Middle frontal gyrus (tissue), 1 donor: ENCODE results near the gene DCAF5.
A peak's percentile ranks its signal among the peaks of the same experiment; 100 is the strongest.
"Not testable (repeated sequence)": the region's sequence is repeated elsewhere in the genome, so short reads cannot be mapped to it uniquely, and the experiment has no call there.

Source experiments
- DNase-seq: peaks from one replicate; pipeline ENCODE4 v3.0.0-alpha.2; 2015; ENCODE audit warnings: low spot score; ENCODE audit errors: extremely low spot score

DCAF5 gene

DNA sequence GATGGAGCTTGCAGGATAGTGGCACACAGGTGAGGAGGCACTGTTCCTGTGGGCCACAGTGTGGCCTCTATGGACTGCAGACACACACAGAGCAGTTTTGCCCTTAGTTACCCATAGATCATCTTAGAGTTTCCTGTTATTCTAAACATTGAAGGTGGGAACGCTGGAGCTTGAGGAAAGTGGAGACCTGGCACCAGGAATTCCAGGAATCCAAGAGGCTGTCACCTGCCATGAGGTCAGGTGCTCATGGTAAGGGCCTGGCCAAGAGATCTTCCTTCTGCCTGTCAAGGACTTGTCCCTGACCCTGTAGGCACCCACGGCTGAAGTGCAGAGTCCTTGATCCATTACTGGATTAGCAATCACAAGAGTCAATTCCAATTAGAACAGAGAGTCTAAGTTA lies 108.6 kb downstream of the DCAF5 start:
- no peak for DNase-seq

DNA sequence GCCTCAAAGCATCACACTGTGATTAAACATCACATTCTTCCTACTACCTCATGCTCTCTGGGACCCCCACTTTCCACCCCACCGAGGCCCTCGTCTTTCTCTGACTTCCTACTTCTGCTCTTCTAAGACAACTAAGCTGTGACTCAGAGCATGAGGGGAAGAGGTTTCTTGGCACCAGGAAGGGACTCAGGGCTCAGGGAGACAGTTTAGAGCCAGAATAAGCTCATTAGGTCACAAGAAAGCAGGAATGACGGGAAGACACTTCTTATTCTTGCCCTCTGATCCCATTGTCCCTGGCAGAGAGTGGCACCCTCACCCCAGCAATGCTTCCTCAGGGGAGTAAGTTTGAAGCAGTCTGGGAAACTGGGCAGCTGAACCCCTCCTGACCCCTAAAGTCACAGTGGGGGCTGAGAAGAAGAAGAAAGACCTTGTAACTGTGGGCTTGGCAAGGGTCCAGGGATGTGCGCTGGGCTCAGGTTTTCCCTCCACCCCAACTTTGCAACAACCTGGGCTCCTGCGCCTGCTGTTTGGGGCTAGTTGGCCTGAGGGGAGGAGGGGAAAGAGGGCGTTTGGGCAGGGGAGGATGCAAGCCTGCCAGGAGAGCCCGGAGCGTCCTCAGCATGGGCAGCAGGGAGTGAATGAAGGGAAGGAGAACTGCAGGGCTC lies 109.2 kb downstream of the DCAF5 start:
- no peak for DNase-seq

DNA sequence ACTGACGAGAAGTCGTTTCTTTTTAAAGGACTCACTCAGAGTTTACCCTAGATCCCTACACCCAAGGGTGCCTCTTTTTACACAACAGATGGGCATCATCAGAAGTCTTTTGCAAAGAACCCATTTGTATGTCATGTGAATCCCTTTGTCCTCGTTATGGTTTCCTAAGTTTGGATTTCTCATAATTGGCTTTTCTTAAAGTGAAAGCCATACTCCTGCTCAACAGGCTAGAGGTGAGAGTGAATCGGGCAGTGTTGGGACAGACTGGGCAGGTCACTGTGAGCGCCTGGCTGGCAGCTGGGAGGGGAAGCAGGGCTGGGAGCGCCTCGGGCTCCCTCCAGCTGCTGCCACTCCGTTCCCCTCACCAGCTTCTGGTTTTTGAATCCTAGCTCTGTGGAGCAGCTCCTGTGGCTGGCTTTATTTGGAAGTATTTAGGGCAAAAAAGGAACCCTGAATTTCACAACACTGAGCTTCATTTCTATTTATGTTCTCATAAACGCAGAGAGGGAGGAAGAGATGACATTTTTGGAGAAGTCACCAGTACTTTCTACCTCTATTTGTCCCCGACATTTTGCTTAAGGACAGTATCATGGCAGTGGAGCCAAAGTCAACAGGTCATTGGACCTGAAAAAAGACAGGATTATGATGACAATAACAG lies 110.0 kb downstream of the DCAF5 start:
- no peak for DNase-seq

DNA sequence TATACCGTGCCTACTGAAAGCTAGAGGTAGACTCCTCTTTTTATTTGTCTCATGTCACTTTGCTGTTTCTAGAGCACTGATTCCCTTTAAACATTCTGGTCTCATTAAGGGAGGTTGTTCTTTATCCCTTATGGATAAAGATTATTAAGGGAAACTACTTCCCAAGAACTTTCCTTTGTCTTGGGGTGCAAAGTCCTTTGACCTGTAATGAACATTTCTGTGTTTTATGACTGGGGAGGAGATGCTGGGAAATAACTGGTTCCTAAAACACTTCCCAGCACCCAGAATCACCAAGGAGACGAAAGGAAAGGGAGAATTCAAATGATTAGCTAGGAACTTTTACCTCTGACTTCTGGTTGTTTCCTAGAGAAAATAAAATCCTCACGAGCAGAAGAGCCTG lies 110.6 kb downstream of the DCAF5 start:
- DNase-seq = no peak

DNA sequence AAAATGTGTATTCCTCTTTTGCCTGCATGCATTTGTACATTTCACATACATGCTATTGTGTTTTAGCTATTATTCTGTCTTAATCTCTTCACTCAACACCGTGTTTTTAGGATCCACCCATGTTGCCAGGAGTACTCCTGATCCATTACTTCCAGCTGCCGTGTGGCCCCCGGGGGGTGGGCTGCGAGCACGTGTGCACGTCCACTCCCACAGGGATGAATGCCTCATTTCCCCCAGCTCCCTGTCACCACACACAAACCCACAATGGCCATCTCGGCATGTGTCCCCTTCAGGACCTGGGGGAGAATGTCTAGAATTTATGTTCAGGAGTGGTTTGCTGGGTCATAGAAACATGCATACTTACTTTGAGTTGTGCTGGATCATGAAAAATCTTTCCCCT lies 111.1 kb downstream of the DCAF5 start:
- no peak for DNase-seq

DNA sequence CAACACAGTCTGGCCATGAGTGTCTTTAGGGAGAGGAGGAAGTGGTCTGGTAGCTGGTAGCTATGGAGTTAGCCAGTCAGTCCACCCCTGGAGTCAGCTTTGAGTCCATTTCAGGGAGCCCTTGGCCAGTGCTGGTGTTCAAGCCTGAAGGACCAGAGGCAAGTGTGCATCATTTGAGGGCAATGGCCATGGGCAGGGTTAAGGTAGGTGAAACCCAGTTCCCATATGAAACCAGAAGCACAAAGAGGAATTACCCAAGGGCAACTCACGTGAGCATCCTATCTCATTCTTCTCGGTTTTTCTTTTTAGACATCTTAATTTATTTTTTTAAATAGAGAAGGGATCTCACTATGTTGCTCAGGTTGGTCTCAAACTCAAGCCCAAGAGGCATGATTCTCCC lies 112.6 kb downstream of the DCAF5 start:
- DNase-seq = no peak

DNA sequence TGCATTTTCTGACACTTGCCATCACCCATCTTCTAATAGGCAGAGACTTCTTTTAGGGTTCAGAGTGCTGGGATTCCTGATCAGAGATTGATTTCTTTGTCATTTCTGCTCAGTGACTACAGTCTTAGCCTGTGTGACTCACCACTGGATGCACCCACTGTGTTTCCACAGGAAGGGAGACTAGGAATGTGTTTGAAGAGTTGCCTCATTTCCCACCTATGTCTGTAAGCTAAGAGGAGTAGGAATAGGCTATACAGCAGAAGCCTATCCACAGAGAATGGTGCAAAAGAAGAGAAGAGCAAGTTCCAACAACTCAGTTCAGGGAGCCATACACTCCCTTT lies 113.7 kb downstream of the DCAF5 start:
- no peak for DNase-seq

DNA sequence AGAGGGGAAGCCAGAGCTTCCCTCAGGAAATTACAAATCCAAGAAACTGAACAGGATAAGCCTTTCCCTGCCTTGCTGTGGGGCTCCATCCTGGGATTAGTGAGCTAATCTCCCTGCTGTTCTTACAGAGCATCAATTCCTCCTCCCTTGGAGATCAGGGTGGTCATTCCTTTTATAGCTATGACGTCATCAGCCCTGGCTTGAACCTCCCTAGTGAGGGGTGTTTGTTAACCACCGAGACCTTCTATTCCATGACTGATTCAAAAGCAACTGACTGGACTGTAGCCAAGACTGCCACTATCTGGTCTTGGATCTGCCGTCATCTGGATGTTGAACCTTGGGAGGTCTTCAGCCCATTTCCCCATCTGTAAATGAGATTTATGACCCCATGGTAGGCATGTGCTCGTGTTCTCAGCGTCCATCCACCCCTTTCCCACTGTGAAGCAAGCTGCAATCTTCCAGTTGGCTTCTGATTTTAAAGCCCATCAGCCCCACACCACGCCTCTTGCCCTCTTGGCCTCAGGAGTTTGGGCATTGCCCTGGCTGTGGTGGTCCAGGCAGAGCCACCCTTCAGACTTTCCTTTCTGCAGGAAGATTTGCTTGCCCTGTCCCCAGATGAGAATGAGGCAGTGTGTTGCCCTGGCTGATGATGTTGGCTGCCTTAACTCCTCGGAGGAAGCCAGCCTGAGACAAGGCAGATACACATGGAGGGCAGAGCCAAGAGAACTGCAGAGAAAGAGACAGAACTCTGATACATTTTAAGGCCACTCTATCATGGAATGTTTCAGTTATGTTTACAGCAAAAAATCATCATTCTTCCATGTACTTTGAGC lies 114.2 kb downstream of the DCAF5 start:
- DNase-seq = no peak

DNA sequence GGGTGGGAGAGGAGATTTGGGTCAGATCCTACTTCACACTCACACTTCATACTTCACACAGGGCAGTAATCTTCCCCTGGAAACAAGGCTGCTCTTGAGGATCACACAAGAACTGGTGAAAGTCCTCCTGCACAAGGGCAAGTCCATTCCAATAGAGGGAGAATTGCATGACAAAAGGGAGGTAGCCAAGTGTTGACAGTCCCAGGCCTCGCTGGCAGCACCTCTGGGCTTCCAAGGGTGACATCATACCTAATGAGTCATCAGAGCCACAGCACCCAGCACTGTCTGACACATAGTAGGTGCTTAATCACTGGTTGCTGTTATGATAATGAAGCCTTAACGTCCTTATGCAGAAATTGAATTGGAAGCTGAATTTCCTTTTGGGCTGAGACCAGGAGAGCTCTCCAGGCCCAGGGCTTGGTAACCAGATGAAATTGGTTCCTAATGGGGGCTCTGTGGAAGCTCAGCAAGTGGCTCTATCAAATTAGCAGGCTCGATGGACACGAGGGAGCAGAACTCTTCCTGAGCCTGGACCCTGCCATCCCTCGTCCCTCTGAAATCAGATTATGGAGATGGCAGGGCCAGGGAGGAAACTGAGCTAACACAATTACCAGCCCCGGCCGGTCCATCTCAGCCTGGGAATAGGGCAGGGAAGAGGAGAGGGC lies 115.0 kb downstream of the DCAF5 start:
- no peak for DNase-seq

DNA sequence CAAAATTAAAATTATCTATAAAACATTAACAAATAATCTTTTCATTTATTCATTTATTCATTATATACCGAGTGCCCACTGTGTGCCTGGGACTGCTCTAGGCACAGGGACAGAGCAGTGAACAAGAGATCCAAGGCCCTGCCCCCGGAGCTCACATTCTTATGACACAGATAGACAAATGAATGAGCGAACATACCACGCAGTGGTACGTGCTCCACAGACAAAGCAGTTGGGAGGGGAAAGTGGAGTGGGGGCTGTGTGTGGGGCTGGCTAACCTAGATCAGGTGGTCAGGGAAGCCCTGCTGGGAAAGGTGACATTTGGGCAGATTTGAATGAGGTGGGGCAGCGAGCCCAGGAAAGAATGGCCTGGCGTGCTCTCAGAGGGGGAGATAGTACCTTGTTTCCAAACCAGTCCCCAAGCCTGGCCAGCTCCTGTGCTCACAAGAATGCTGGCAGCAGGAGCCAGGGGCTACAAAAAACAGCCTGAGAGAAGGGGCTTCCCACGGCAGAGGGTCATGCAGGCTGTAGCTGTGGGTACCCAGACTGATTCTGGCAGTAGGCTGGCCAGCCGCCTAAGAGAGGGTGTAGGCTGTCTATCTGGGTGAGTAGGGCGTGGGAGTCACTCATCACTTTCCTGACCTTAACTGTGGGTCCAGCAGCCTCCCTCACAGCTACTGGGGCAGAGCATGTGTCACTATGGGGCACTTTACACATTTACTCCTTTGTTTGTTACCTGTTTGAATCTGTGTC lies 116.0 kb downstream of the DCAF5 start:
- no peak for DNase-seq

DNA sequence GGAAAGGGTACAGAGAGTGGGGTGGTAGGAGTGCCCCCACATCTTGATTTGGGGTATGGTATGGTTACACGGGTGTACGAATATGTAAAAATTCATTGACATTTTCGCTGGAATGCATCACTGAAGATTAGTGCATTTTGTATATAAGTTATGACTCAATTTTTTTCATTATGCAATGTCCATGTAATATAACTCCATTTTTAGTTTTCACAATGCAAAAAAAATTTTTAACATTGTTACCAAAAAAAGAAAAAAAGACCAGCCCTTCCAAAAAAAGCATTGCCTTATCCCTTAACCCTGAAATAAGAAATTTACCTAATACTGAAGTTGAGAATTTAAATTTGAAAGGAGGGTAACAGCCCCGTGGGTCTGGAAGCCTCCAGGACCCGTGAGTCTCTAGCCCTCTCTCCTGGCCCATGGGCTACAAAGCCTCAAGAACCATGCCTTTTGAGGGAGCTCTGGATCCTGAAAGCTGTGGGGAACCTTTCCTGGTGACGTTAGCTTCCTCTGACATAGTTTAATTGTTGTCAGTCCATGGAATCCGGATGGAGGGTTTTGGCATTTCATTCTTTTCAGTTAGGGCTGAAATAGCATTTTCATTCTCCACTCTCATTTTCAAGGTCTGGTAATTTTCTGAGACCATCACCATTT lies 118.2 kb downstream of the DCAF5 start:
- no peak for DNase-seq

DNA sequence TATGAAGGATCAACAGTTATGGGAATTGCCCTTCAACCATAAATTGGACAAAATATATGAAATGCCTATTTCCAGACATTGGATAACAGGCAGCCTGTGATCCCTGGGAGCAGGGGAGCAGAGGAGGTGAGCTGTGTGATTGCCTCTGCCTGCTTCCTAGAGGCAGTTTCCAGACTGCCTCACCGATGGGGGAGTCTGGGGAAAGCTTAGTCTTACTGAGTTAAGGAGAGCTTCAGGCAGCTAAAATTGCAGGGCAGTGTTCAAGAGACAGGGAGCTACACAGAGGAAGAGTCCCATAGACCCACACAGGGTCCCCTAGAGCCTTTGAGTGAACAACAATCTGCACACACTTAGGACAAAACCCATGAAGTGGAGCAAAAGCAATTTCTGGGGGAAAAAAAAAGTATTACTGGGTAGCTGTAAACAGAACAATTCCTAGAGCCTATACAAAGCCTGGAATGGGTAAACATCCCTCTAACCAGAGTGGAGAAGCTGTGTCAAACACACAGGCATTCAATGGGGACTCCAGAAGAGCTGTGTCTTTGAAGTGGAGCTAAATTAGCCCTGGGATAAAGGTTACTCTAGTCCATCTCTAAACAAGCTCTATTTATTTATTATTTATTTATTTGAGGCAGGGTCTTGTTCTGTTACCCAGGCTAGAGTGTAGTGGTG lies 125.5 kb downstream of the DCAF5 start:
- no peak for DNase-seq

DNA sequence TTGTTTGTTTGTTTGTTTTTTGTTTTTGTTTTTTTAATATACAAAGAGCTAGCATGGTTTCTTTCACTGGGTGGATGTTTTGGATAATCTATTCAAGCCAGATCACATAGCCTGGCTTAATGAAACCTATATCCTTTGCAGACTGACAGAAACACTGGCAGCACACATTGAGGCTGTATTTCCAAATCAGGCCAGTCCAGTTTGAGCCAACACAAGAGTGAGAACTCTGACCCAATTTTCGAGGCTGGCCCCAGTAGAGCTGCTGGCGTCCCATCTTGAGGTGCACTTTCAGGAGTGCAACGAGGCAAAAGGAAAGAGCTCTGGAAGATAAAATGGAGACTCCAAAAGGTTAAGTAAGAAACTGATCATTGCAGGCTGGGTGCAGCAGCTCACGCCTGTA lies 129.9 kb downstream of the DCAF5 start:
- DNase-seq = no peak

DNA sequence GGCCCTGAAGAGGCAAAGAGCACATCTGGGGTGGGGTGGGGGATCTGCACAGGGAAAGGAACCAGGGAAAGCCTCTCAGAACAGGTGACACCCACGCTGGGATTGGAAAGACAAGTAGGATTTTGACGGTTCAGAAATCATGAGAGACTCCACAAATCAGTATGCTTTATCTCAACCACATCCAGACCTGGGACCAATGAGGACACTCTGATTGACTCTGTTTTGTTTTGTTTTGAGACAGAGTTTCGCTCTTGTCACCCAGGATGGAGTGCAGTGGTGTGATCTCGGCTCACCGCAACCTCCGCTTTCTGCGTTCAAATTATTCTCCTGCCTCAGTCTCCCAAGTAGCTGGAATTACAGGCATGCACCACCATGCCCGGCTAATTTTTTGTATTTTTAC lies 130.8 kb downstream of the DCAF5 start:
- DNase-seq = not testable (repeated sequence)

DNA sequence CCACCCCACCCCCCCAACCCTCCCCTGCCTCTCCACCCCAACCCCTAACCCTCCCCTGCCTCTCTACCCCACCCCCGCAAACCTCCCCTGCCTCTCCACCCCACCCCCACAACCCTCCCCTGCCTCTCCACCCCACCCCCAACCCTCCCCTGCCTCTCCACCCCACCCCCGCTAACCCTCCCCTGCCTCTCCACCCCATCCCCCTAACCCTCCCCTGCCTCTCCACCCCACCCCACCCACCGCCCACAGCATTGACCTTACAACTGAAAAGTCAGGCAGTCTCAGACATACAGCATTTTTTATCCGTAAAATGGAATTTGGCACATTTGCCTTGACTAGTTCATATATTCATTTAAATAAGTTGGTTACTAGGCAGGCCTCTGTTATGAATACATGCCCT lies 135.2 kb downstream of the DCAF5 start:
- no peak for DNase-seq

DNA sequence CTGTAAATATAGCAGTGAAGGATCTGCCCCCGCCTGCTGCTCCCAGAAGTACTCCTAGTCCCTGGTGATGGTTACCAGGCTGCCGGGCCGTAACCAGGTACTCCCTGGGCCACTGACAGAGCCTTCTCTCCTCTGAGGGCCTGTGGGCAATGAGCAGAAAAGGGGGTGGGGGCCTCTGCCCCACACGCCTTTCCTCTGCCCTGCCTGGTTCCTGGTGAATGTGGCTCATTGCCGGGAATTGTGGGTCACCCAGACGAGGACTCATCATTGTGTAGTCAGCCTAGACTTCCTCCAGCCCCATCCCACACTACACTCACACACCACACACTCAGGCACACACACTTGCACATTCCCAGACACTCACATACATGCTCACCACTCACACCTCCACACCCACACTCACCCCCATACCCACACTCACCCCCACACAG lies 138.1 kb downstream of the DCAF5 start:
- no peak for DNase-seq

DNA sequence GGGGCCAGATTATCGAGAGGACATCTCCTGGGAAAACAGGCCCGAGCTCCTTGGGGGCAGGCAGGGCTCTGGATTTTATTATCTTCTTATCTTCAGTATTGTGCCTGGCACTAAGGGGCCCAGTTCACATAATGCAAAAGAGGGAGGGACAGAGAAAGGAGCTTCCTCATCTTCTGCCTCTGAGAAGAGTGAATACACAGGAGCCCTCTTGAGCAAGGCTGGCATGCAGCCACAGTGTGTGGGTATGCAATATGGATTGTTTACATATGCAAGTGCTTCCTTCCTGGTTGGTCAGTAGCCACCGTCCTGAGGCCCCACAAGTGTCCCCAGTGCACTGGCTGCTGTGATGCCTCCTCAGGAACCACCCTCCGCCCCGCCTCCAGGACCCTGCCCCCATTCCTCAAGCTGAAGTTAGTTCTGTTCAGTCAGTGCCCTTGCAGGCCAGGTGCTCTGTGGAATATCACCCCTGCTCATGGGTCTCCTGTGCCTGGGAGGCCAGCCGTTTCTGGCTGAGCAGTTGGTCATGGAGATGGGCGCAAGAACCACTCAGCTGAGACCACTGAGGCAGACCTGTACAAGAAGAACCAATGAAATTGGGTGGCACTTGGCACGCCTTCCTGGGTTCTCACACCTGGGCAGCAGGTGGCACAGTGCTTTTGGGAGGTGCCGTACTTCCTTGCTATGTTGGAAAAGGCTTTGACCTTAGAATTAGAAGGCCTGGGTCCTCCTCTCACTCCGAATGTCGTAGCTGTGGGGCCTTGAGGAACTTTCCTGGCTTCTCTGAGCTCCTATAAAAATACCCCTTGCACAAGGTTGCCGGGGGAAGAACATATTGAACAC lies 138.8 kb downstream of the DCAF5 start:
- DNase-seq = no peak

DNA sequence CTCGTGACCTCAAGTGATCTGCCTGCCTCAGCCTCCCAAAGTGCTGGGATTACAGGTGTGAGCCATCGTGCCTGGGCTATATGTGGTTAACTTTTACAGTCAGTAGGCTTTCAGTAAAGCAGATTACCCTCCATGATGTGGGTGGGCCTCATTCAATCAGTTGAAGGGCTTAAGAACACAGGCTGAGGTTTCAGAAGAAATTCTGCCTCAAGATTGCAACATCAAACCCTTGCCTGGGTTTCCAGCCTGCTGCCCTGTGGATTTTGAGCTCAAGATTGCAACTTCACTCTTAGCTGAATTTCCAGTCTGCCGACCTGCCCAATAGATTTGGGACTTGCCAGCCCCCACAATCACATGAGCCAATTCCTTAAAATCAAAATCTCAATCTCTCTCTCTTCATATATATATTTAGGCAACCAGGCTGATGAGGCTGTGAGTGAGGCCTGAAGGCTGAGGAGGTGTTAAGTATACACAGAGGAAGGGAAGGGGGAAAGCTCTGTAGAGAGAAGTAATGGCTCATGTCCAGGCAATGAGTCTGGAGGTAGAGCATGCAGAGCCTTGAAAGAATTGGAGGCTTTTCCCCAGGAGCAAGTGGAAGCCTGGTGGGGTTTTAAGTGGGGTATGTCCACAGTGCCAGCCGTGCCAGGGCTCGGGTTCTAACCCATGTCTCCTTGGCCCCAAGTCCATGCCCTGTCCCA lies 140.5 kb downstream of the DCAF5 start:
- peak; percentile 29 for DNase-seq

DNA sequence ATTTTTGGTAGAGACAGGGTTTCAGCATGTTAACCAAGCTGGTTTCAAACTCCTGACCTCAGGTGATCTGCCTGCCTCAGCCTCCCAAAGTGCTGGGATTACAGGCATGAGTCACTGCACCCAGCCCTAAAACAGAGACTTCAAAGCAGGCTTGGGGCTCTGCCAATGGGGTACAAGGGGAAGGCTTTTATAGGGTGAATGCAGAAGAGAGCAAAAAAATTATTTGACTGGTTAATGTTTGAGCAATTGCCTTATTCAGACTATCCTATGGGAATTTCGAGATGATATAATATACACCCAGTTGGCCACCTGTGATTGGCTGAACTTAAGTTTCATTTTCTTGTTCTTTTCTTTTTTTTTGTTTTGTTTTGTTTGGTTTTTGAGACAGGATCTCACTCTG lies 142.3 kb downstream of the DCAF5 start:
- DNase-seq = no peak
